H54 (cell line): ENCODE data around the gene CXCR5.
A peak's percentile ranks its signal among the peaks of the same experiment; 100 is the strongest.

Experiments
- DNase-seq: peaks from one replicate; pipeline ENCODE4 v3.0.0; 2011; ENCODE audit warnings: low spot score, mixed read lengths; ENCODE audit not compliant: insufficient read length
- FAIRE-seq: peaks from 3 replicates; lab custom pipeline; 2011; peaks lifted over from hg19 to GRCh38; lab: Jason Lieb, UNC
- POLR2A ChIP-seq: IDR thresholded peaks from 2 replicates; pipeline ENCODE4 v1.6.1; 2011; ENCODE audit warnings: low read depth, mild to moderate bottlenecking, low read length

The CXCR5 gene

DNA sequence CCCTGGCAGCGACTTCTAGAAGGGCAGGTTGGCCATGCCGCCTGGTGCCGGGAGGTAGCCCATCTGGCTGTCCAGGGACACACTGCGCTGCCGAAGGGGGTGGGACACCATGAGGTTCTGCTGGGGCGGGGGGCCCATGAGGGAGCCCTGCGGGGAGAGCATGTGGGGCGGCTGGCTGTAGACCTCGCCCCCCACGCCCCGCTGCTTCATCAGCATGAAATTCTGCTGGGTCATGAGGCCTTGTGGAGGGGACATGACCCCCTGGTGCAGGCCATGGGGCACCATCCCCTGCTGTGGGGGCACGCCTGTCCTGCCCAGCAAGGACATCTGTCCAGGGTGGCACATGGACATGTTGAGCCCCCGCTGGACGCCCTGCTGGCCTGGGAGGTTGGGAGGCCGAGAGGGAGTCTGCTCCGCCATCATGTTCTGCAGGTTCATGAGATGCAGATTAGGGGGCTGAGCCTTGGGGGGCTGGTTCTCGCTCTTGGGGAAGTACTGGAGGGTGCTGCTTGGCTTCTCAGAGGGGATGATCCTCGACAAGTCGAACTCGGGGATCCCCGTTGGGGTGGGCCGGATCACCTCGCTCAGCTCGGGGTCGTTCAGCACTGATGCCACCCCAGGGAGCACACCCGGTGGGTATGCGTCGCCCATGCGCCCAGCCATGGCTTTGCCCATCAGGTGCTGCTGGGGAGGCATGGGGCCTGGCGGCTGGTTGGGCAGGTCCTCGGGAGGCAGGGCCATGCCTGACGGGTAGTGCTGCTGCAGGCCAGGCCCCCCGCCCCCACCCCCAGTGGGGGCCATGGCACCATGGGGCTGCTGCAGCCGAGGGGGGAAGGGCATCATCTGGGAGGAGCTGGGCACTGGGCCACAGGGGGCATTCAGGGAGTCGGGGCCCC lies 15.0 kb downstream of the CXCR5 start:
- no peak for DNase-seq
- no peak for TF ChIP-seq POLR2A
- FAIRE-seq = no peak

DNA sequence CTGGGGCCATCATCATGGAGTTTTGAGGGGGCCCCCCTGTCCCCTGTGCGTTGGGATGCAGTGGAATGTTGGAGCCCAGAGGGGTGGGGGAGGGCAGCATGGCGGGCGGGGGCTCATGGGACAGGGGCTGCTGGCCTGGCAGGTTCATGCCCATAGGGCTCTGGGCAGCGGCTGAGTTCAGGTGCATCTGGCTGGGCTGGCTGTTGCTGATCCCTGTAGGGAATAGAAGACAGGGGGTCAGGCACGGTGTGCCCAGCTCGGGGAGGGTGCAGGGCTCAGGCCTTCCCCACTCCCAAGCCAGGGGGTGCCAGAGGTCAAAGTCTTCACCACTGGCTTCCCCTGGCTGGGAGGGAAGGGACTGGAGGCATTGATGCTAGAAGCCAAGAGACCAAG lies 15.6 kb downstream of the CXCR5 start:
- no peak for DNase-seq
- no peak for FAIRE-seq
- no peak for TF ChIP-seq POLR2A

DNA sequence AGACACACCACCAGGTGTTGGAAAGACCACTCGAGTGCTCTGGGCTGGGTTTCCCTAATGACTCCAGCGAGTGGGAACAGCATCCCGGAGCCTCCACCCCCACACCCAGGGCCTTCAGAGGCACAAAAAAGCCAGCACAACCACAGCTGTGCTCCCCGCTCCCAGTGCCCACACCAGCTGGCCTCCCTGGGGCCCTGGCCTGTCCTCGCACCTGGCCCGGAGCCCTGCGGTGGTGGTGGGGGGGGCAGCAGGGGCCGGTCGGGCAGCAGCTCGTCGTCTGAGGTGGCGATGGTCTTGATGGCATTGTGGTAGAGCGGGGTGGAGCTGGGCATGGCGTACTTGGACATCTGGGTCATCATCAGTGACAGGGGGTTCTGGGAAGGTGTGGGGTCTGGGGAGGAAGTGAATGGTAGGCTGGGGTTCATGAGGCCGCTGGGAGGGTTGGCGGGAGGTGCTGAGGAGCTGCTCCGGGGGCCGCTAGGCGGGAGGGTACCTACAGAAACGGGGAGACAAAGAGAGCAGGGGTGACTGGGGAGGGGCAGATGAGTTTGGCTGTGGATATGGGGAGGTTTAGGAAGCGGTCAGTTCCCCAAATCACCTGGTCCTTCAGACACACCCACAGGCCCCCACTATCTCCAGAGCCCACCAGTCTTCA lies 16.1 kb downstream of the CXCR5 start:
- FAIRE-seq = no peak
- no peak for DNase-seq
- no peak for TF ChIP-seq POLR2A

DNA sequence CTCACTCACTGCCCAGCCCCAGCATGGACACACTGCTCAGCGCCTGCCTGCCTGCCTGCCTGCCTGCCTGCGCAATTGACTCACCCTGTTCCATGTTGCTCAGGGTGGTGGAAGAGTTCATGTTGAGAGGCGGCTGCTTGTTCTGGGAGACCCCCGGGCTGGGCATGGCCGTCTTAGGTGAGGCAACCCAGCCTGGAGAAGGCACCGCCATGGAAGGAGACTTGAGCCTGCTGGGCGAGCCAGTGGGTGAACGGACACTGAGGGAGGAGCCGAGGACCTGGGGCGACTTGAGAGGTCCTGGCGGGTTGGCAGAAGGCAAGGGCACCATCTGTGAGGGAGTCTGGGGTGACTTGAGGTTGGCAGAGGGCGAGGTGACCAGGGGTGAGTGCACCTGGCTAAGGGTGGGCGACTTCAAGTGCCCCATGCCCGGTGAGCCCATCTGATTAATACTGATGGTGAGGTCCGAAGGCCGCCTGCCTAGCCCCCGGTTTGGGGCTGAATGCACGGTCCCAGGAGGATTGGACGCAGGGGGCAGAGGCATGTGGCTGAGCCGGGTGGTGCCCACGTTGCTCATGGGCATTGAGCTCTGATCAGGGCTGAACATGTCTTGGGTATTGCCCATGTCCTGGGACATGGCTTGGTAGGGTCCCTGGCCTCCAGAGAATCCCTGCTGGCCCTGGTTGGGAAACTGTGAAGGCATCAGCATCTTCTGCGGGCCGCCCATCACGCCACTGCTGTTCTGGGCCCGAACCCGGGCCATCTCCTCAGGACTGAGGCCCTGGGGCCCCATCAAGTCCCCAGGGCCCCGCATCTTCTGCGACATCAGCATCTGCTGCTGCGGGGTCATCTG lies 17.1 kb downstream of the CXCR5 start:
- DNase-seq (no peak), FAIRE-seq (no peak)
- TF ChIP-seq POLR2A = no peak

DNA sequence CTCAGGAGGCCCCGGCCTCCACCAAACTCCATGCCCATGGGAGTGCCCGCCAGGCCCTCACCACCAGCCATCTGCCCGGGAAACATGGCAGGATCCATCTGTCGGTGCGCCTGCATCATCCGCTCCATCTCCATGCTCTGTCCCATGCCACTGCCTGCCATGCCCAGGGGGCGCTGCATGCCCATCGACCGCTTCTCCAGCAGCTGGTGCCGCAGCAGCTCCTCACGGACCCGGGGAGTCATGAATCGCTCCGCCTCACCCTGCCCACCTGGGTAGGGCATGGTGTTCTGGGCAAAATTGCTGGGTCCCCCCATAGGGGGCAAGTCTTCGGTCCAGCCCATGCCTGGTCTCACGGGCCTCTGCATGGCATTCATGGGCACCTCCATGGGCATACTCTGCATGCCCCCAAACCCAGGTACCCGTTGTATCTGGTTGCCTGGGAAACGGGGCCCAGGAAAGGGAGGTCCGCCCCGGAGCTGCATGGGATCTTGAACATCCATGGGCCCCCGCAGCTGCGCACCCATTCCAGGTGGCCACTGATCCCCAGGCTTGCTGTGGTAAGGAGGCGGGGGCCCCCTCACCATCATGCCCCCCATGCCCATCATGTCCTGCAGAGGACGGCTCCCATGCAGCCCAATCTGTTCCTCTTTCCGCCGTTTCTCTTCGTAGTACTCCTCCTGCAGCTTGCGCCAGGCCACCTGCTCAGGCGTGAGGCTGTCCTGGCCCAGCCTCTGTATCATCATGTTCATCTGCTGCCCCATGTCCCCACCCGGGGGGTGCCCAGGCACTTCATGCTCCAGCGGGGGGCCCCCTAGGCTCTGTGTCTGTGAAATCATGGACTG lies 18.0 kb downstream of the CXCR5 start:
- FAIRE-seq (no peak), DNase-seq (no peak)
- no peak for TF ChIP-seq POLR2A

DNA sequence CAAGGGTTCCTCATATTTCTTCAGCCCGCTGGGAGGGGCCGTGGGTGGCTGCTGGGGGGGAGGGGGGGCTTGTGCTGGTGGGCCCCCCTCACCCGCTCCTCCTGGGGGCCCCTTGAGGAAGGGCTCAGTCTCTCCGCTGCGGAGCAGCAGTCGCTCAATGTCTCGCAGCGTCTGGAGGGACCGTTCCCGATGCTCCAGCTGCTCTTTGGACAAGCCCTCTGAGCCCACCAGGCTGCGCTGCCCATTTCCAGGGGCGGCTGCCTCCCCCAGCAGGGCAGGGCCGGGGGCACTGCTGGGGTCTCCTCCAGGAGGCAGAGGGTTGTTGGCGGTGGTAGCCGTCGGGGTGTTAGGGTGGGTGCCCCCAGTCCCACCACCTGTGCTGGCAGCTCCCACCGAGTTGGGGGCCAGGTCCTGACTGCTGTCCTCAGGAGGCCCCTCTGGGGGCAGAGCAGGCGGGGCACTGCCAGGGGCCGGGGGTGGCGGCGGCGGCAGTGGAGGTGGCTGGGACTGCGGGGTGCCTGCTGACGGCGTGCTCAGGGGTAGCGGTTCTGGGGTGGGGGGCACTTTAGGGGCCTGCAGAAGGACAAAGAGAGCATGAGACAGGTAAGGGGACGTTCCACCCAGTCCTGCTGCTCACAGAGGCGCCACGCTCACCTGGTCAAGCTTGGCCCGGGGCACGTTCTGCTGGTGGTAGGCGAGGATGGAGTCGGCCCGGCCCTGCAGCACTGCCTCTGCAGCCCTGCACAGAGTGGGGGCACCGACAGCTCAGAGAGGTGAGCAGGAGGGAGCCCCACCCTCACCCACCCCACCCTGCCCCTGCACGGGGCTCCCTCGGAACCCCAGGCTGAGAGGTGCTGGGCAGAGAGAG lies 18.9 kb downstream of the CXCR5 start:
- no peak for FAIRE-seq
- DNase-seq = no peak
- TF ChIP-seq POLR2A = no peak

DNA sequence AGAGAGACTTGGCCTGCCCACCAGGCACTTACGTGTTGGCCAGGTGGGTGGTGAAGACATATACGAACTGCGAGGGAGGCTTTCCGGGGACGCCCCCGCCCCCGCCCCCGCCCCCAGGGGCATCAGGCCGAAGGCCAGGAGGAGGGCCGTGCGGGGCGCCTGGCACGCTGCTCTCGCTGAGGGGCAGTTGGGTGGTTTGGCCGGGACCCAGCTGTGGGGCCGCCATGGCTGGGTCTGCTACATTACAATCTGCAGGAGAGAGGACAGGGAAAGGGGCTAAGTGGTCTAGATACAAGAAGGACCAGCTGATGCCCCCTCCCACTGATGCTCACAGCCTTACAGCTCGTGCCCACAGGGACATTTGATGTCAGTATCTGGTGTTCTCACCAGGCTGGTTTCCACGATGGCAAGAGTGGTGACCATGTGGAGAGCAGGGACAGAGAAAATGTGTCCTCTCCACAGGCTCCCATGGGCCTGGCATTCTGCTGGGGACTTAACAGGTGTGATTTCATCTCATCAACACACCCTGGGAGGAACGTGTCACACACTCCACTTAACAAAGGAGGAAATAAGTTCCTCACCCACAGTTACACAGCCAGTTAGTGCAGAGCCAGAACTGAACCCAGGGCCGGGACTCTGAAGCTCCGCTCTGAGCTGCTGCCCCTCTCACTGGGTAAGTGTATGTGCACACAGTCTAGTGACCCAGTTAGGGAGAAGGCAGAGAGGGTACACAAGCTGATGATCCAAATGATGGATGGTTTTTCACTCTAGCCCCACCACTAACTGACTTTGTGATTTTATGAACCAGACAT lies 19.7 kb downstream of the CXCR5 start:
- FAIRE-seq (no peak), DNase-seq (no peak)
- no peak for TF ChIP-seq POLR2A

DNA sequence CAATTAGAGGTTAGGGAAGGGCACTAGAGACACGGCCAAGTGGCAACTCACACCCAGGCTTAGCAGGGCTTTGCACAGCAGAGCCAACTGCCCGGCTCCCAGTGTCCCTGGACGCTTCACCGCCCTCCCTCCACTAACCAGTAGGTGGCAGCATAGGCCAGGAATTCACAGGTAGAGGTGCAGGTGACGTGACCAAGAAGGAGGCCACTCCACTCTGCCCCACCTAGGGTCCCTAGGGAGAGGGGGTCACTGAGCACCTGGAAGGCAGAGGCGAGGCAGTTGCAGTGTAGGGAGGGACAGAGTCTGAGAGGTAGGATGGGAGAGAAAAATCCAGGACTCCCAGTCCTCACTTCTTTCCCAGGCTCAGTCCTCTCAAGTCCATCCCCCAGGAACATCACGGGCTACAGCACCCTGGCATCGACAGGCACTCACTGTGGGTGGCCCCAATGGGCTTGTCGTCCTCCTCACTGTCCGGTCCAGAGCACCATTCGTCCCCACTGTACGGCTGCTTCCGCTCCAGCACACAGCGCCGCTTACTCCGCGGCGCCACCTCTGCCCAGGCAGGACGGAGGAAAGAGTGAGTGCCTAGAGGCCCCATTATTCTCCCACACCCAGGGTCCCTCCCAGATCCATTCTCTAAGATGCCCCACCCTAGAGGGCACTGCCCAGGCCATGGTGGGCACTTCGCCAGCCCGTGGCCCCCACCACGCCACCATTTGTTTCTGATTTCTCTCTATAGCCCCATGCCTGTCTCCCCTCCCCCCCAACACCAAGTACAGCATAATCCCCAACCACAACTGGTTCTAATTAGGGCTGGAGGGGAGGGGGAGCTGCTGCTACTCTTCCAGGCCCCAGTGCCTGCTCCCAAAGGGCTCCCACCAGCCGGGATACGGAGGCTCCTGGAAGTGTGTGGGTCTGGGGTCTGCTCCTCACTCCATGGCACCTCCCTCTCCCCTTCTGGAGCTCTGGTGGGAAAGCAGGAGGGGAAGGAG lies 23.7 kb downstream of the CXCR5 start:
- DNase-seq (no peak), FAIRE-seq (no peak)
- TF ChIP-seq POLR2A = no peak

DNA sequence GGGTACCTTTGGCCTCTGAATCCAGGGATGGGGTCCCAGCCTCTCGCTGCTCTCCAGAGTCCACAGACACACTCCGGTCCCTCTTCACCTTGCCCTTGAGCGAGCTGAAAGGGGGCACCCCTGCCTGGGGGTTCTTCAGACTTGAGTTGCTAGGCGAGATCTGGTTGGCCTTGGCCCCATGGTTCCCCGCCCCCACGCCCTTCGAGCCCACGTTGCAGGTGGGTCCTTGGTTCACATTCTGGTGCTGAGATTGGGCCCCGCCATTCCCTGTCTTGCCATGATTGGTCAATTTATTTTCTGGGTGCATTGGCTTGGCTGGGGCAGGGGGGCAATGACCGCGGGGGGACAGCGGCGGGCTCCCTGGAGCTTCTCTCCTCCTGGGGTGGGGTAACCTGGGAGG lies 24.6 kb downstream of the CXCR5 start:
- TF ChIP-seq POLR2A = no peak
- FAIRE-seq (no peak), DNase-seq (no peak)

DNA sequence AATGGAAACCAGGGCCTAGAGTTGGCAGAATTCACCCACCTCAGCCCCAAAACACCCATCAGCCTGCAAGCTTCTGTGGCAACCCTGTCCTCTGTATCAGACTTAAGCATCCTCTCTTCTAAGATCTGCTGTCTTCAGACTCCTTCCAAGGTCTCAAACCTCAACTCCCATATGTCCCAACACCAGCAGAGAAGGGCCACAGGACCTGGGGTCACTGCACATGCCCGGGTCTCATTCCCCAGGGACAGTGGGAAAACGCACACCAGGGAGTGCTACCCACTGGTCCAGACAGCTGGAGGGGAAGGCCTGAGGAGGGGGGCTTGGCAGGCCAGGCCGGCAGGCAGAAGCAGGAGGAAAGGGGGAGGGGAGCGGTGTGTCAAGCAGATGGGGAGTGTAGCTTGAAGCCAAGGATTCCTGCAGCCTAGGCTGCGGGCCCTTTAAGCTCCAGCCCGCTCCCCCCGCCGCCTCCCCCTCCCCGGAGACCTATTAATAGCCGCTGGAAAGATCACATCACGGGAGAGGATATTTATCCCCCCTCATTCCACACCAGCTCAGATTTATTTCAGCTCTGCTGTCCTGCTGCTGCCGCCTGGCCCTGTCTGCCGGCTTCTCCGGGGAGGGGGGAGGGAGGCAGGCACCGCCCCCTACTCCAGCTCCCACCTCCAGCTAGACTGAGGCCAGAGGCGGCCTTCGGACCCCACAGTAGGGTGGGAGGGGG lies 25.4 kb downstream of the CXCR5 start:
- DNase-seq (no peak), FAIRE-seq (no peak)
- TF ChIP-seq POLR2A = peak; percentile 44
